Heart left ventricle (tissue), 16 donors: Measurements from ENCODE around the gene HHAT. TPM values are rescaled to one million over a fixed set of nuclear protein-coding genes. Genes with fewer than 3 reads are reported as not detected.

Experiments used
- ATAC-seq, 4 donors: fragments of 200-7000 bp; cut with Tn5 transposase; one replicate each; pipeline ENCODE4 v1.9.1; 2020 to 2022; ENCODE audit warnings: moderate library complexity in 4 of 4, mild to moderate bottlenecking in 3 of 4, moderate number of reproducible peaks in 1 of 4
- DNase-seq, 5 donors: peaks; one replicate each; pipeline ENCODE4 v3.0.0-alpha.2; 2020
- H3K27ac ChIP-seq, 12 donors: fragments of 200-600 bp; sonication (generic) in 4 of 12; one replicate each; pipeline versions ENCODE4 v1.5.0 to v1.8.0; 2016 to 2022; ENCODE audit warnings: mild to moderate bottlenecking in 2 of 12
- H3K27me3 ChIP-seq, 9 donors: fragments of 200-600 bp; sonication (generic) in 2 of 9; one replicate each; pipeline versions ENCODE4 v1.5.1 to v1.8.0; 2016 to 2022; ENCODE audit warnings: mild to moderate bottlenecking in 3 of 9
- H3K36me3 ChIP-seq, 9 donors: fragments of 200-600 bp; sonication (generic) in 2 of 9; one replicate each; pipeline versions ENCODE4 v1.5.0 to v1.8.0; 2018 to 2022; ENCODE audit warnings: mild to moderate bottlenecking in 2 of 9
- H3K4me1 ChIP-seq, 12 donors: fragments of 200-600 bp; sonication (generic) in 4 of 12; one replicate each; pipeline versions ENCODE4 v1.5.0 to v1.8.0; 2016 to 2022; ENCODE audit warnings: mild to moderate bottlenecking in 3 of 12
- H3K4me3 ChIP-seq, 12 donors: fragments of 200-600 bp; sonication (generic) in 4 of 12; one replicate each; pipeline versions ENCODE4 v1.5.0 to v1.8.0; 2017 to 2022; ENCODE audit warnings: mild to moderate bottlenecking in 9 of 12, moderate library complexity in 4 of 12
- H3K9me3 ChIP-seq, 12 donors: fragments of 200-600 bp; sonication (generic) in 4 of 12; one replicate each; pipeline versions ENCODE4 v1.5.0 to v1.8.0; 2016 to 2022; ENCODE audit warnings: mild to moderate bottlenecking in 1 of 12
- CTCF ChIP-seq, 12 donors: fragments of 200-600 bp; sonication (generic) in 4 of 12; IDR thresholded peaks; one replicate each; pipeline versions ENCODE4 v1.5.0 to v1.8.0; 2018 to 2022; ENCODE audit warnings: antibody characterized with exemption in 12 of 12, mild to moderate bottlenecking in 5 of 12
- POLR2A ChIP-seq, 2 donors: fragments of 450-650 bp; IDR thresholded peaks; one replicate each; pipeline ENCODE4 v1.6.1; 2017; ENCODE audit warnings: antibody characterized with exemption in 2 of 2, mild to moderate bottlenecking in 2 of 2, moderate library complexity in 2 of 2
- WGBS, 4 donors: extraction: QIAGEN DNeasy Blood & Tissue Kit in 2 of 4; methylation state at CpG; one replicate each; pipeline versions ENCODE4 v1.1.5 to v1.1.7; 2013 to 2018; 5-methylcytosine and 5-hydroxymethylcytosine counted together
- intact Hi-C, 10 donors: fragments of 100-400 bp; cut with DNase I; formaldehyde crosslinking; loops; one replicate each; pipeline versions ENCODE4 v1.11.1 to v1.14.2; 2022
- polyA plus RNA-seq, 2 donors: library from polyadenylated mRNA; stranded (reverse); fragments of 200-250 nt; gene quantifications; one replicate each; pipeline ENCODE4 v1.2.3, GENCODE V29; 2013
- total RNA-seq, 9 donors: library from RNA; depleted of rRNA in 2 of 9; stranded (reverse); fragments of >200 nt in 2 of 9; fragmentation: NEBNext Ultra II Directional in 3 of 9; extraction: Animal tissue kit (Norgen Biotek cat#: 25700) in 3 of 9; gene quantifications; one replicate each; pipeline versions ENCODE4 v1.1.0 to v1.2.4, GENCODE V29; 2016 to 2023
- donor health status: ischemic (EF 13 %, LVEDD 7.1; RV severe dilation, severe dysfunction).
- donor health status: healthy with polysubstance abuse.
- donor health status: DM: no; HTN: yes; CAD: no.
- donor health status: DM: no; HTN: no; CAD: no.
- donor health status: ischemic (EF 25% LVEDD 6.9; RV normal size, moderate dysfunction).
- donor health status: ischemic (EF 25% LVEDD 5.7; RV mildly dilated, moderate dysfunction).
- donor health status: healthy.
- donor health status: DM: yes; HTN: yes; CAD: no.
- donor health status: ischemic (EF 35%, LVEDD 5.7; RV mildly dilated, moderate dysfunction).
- donor health status: nonischemic (EF 11% LVEDD 7.7; RV severe dilation, severe dysfunction).
- donor health status: DM: yes; HTN: yes; CAD: no.
- donor health status: PGD.
- donor health status: ischemic (EF 29% LVEDD 5.4; RV normal size, mild dysfunction).
- donor health status: nonischemic (EF 23%, LVEDD 6.1; RV moderate dilation, normal function).

HHAT gene
- total and polyA plus RNA-seq, 11 donors = 0.98 to 4.7 (median 2.8) TPM

- Histone ChIP-seq H3K27me3 (no peaks in the 10 kb centered on the region), H3K4me1 (no peaks in the 10 kb centered on the region), H3K36me3 (no peaks in the 10 kb centered on the region), H3K4me3 (no peak overlapping the region), H3K27ac (no peak overlapping the region), H3K9me3 (peaks cover 0 to 4% (median 0%) of the 10 kb centered on the region in 12 donors)
- intact Hi-C loops = no loop called here
- ATAC-seq = no peak
- WGBS, 4 donors = 66 to 80% (median 69%) methylated on average over 3 of the region's 3 CpGs
- no peak for DNase-seq
- no peak for TF ChIP-seq POLR2A (IDR thresholded peaks at IDR 0.05)
Observed at GRCh38 chr1:210516092-210516656, 187.5 kb downstream of the HHAT start.

GRCh38 chr1:210516697-210517459 is 188.2 kb downstream of the HHAT start:
- H3K36me3 ChIP-seq = no peaks in the 10 kb centered on the region
- 72 to 80% (median 75%) methylated on average over 5 of the region's 5 CpGs for WGBS, 4 donors
- H3K4me3 ChIP-seq = no peak overlapping the region
- H3K9me3 ChIP-seq = peaks cover 0 to 4% (median 0%) of the 10 kb centered on the region in 12 donors
- H3K27me3 ChIP-seq = no peaks in the 10 kb centered on the region
- TF ChIP-seq CTCF (IDR thresholded peaks at IDR 0.05) = no peak
- no peak for TF ChIP-seq POLR2A (IDR thresholded peaks at IDR 0.05)
- H3K4me1 ChIP-seq = no peaks in the 10 kb centered on the region
- intact Hi-C loops = loop anchor here in 1 of 10 donors (1.0 kb wide), 1 partner anchor 8 kb away; no protein-coding TSS in a partner anchor
- DNase-seq (no peak), ATAC-seq (no peak)
- H3K27ac ChIP-seq = no peak overlapping the region

GRCh38 chr1:210523830-210524229 is 195.1 kb downstream of the HHAT start:
- ATAC-seq = no peak
- intact Hi-C loops = no loop called here
- no peak for TF ChIP-seq CTCF (IDR thresholded peaks at IDR 0.05)
- Histone ChIP-seq H3K27ac (no peak overlapping the region), H3K27me3 (no peaks in the 10 kb centered on the region), H3K4me1 (peaks cover 0 to 11% (median 0%) of the 10 kb centered on the region in 12 donors), H3K36me3 (no peaks in the 10 kb centered on the region), H3K4me3 (no peak overlapping the region), H3K9me3 (no peaks in the 10 kb centered on the region)
- WGBS, 4 donors = 85 to 95% (median 91%) methylated on average over 4 of the region's 4 CpGs
- no peak for DNase-seq

- H3K4me3 ChIP-seq = no peak overlapping the region
- H3K27ac ChIP-seq = no peak overlapping the region
- peaks cover 0 to 11% (median 0%) of the 10 kb centered on the region in 12 donors for H3K4me1 ChIP-seq
- no peaks in the 10 kb centered on the region for H3K36me3 ChIP-seq
- H3K27me3 ChIP-seq = no peaks in the 10 kb centered on the region
- H3K9me3 ChIP-seq = no peaks in the 10 kb centered on the region
- 76 to 85% (median 79%) methylated on average over 13 of the region's 13 CpGs for WGBS, 4 donors
- DNase-seq (no peak), ATAC-seq (peak in 1 of 4 donors; percentile 49)
- TF ChIP-seq CTCF (IDR thresholded peaks at IDR 0.05) (no peak), POLR2A (IDR thresholded peaks at IDR 0.05) (no peak)
- intact Hi-C loops = no loop called here
Observed at GRCh38 chr1:210525716-210526454, 197.2 kb downstream of the HHAT start.
